ENCODE measurements around the gene CYB5R4. TPM values are rescaled to one million over a fixed set of nuclear protein-coding genes. Genes with fewer than 3 reads are reported as not detected.

CYB5R4 gene
- total RNA-seq, 1 experiment from 2014 or later: 28.9 TPM

DNA sequence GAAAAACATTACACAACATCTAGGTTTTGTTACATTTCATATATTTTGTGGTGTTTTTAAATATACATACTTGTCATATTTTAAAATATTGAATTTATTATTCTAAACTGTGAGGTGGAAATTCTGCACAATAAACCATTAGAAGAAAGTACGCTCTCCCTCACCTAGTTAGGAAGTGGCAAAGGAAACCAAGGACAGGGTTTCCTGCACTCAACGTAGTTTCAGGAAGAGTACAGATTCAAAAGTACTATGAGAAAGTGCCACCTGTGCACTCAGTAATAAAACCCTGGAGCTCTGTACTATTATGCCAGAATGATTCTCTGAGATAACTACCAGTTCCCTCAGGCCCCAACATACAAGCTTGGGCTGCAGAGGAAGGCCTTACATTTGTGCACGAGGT is 119.5 kb downstream of the CYB5R4 start:
- DNase-seq (ENCODE audit: low read depth): no peak

DNA sequence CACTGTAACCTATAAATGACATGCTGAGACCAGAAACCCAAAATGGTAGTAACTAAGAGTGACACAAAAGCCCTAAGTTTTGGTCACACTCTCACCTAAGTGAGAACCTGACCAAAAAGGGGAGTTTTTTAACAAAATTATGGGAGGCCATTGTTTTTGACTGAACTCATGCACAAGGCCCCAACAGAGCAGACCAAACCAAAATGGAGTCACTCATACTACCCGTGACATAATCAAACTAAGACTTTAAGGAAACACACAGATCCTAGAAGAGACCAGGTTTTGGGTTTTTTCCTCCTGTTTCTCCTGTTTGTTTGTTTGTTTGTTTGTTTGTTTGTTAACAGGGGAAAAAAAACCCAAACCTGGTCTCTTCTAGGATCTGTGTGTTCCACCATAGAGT is 124.9 kb downstream of the CYB5R4 start:
- DNase-seq (ENCODE audit: low read depth): no peak

GRCh38 chr6:83985308-83985713 is 125.8 kb downstream of the CYB5R4 start:
- DNase-seq (ENCODE audit: low read depth): no peak

- no peak for DNase-seq (ENCODE audit: low read depth)
These were observed 126.2 kb downstream of the CYB5R4 start for GRCh38 chr6:83985715-83986114.

DNA sequence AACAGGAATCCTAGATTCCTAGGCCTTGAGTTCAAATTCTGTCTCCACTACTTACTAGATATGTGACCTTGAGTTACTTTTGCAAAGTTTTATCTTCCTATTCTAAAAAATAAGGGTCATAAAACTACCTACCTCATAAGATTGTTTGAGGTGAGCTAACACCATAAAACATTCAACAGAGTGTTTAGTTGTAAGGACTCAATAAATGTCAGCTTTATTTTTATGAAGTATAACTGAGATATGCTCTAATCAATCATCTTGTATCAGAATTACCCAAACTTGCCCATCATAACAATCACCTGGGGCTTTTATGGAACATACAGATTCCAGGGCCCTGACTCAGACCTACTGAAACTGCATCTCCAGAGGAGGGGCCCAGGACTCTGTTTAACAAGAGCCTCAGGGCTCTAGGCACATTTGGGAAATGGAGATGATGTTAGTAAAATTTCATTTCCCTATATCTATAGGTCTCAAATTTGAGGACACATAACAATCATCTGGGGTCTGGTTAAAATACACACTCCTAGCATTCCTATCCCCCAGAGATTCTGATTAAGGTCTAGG is 138.6 kb downstream of the CYB5R4 start:
- DNase-seq (ENCODE audit: low read depth): no peak

DNA sequence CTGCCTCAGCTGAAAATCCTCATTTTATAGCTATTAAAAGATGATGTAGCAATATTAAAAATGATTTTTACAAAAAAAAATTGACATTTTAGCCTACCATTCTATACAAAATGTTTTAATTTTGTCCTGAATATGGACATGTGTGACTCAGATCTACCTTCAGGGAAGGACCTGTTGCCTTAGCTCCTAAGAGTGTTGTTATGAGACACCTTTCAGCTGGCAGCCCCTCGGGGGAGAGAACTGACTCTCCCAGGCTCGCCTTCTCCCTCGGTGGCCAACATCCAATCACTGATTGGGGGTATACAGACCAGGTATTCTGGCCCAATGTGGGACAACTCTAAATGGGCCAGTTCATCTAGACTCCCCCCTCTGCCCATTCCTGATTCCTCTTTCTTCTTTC is 141.6 kb downstream of the CYB5R4 start:
- no peak for DNase-seq (ENCODE audit: low read depth)

GRCh38 chr6:84002226-84002625 is 142.7 kb downstream of the CYB5R4 start:
- DNase-seq (ENCODE audit: low read depth): no peak

GRCh38 chr6:84003131-84003530 is 143.6 kb downstream of the CYB5R4 start:
- no peak for DNase-seq (ENCODE audit: low read depth)

- DNase-seq (ENCODE audit: low read depth): no peak
These were observed 144.2 kb downstream of the CYB5R4 start for GRCh38 chr6:84003654-84004053.

DNA sequence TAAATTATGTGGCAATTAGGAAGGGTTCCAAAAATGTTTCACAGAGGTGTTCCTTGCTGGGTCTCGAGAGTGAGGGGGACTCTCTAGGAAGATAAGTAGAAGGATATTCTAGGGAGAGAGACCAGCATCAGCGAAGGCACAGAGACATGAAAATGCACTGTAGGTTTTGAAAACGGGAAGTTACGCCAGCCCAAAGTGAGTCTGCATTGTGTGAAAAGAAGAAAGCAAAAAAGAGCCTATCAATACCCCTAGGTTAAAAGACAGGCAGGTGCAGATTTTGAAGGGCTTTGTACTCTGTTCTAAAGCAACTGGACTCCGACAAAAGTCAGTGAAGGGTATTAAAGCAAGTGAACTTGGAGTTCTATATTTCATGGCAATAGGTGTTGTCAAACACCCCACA is 148.4 kb downstream of the CYB5R4 start:
- DNase-seq (ENCODE audit: low read depth): no peak

DNA sequence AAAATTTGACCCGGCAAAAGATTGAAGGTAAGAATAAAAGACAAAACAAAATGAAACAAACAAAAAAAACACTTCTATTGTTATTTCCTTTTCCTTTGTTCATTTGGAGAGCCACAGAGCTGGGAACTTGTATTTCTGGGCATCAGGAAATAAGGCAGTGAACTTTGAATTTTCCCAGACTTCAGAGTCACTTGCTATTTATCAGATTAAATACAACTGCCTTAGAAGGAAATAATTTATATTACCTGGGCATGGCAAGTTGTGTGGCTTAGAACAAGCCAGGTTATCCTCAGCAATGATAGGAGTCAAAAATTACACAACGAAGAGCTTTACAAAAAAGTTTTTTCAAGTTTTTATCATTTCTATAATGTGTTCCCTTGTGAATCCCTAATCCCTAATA is 153.9 kb downstream of the CYB5R4 start:
- DNase-seq (ENCODE audit: low read depth): no peak

GRCh38 chr6:84013931-84014330 is 154.4 kb downstream of the CYB5R4 start:
- no peak for DNase-seq (ENCODE audit: low read depth)

- no peak for DNase-seq (ENCODE audit: low read depth)
These were observed 156.5 kb downstream of the CYB5R4 start for GRCh38 chr6:84016029-84016428.

Other genes starting within 250 kb of the CYB5R4 start
- gene SNAP91, start 150.6 kb upstream of the CYB5R4 start, total RNA-seq (2014; rRNA removed; shearing (Covaris generic)): not detected in 2 replicates
- not detected in 2 replicates for gene RIPPLY2, start 6.3 kb upstream of the CYB5R4 start, total RNA-seq (2014; rRNA removed; shearing (Covaris generic))
- 0.05 and 0.12 TPM in 2 replicates for gene MRAP2, start 174.1 kb downstream of the CYB5R4 start, total RNA-seq (2014; rRNA removed; shearing (Covaris generic))